ENCODE data around the gene CENPW.

The CENPW gene

DNA sequence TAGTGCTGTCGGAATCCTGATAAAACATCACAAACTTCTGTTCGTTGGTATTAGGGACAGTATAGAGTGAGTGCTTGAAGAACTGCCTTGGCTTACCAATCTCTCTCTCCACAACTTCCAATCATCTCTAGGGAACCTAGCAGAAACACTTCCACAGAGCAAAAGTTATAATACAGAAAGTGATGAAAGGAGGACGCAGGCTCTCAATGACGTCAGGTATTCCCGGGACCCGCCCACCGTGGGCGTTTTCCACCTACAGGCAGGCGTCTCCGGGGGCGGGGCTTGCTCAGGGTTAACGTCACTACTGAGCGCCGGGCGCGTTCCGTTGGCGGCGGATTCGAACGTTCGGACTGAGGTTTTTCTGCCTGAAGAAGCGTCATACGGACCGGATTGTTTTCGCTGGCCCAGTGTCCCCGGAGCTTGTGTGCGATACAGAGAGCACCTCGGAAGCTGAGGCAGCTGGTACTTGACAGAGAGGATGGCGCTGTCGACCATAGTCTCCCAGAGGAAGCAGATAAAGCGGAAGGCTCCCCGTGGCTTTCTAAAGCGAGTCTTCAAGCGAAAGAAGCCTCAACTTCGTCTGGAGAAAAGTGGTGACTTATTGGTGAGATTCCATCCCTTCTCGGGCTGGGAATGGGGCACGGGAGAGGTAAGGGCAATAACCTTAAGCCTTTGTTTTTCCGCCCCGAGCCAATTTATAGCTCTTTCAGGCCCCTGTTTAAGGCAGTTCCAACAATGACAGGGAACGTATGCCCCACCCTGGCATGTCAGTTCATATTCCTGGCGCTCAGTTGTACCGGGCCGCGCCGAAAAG is at the start of gene CENPW:
TSS of gene CENPW (plus strand) at position 320 of the 814 bp plus-strand sequence. CDS start at position 479, 159 bp downstream.
- DNase-seq, result peak; percentile 86

DNA sequence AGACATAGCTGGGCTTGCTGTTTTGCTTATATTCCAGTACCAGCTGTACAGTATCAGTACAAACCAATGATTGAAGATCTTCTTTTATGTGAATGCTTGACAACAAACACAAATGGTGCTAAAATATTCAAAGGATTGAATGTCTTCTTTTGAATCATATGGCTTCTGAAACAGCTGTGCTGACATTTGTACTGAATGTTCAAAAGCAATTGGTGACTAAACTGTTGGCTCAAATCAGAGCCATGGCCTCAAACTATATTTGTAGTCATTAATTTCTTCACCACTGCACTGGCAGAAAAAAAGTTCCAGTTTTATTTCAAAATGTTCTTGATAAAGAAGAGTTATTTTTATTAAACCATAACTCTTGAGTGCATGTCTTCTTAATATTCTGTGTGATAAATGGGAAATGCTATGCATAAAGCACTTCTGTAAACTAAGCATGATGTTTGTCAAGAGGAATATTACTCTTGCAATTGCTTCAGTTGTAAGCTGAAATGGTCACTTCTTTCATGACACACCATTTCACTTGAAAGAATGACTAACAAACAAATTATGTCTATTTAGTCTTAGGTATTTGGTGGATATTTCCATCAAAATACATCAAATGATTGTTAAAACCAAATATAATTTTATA is 45.9 kb upstream of the CENPW start:
- no peak for DNase-seq

DNA sequence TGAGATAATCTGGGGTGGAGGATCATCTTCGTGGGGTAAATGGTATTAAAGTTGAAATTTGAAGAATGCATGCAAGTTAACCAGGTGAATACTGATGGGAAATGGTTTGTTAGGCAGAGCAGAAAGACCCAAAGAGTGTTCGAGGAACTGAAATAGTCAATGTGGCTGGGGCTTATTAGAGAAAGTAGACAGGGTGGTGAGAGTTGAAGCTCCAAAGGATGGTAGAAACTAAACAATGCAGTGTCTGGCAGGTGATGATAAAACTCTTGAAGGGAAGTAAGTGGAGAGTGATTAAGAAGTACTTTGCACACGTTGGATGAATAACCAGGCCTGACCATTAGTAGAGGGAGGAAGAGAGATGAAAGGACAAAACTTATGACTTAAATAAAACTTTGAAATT is 39.8 kb upstream of the CENPW start:
- DNase-seq, result no peak

DNA sequence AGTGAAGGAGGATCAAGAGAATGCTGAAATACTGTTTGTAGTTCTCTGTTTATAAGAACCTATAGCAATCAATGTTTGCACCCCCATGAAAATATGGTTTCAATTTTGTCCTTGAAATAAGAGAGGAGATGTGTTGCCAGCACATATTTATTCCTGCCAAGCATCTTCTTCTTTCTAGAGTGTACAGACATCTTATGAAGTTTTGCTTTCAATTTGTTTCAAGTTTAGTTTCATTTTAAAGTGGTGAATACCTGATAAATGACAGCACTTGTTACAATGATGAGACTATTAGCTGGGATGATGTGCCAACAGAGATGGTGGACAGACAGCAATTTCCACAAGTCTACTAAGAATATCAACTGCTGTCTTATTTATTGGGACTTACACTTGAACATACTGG is 39.2 kb upstream of the CENPW start:
- no peak for DNase-seq

DNA sequence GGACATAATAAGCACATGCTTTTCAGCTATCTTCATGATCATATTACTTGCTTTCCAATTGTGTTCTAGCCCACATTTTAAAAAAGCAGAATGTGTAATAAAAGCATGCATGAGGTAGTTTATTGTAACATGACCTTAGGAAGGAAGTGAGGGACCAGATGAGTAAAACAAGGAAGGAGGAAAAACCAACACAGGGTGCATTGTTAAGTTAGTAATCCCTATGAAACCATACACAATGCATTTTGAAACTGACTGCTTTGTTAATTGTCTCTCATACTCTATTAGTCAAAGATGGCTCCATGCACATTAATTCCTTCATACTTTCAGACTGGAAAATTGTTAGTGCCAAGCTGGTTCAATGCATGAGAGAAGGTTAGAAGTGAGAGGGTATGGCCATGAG is 37.7 kb upstream of the CENPW start:
- no peak for DNase-seq

- DNase-seq, result no peak
These were observed 32.1 kb upstream of the CENPW start for GRCh38 chr6:126307849-126308248.

DNA sequence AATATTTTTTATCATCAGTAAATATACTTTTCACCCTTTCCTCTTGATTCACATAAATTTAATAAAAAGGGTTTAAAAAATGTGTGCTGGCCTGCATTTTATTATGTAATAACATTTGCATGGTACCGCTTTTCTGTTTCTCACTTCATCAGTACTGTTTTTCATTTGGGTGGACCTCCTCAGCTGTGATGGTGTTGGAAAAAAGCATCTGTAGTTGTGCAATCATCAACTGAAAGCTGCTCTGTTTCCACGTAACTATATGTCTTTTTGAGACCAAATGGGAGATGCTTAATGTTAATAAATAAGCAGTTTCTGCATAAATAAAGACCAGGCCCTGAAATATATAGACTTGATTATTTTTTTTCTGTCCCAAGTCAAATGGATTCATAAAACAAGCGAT is 31.6 kb upstream of the CENPW start:
- no peak for DNase-seq

DNA sequence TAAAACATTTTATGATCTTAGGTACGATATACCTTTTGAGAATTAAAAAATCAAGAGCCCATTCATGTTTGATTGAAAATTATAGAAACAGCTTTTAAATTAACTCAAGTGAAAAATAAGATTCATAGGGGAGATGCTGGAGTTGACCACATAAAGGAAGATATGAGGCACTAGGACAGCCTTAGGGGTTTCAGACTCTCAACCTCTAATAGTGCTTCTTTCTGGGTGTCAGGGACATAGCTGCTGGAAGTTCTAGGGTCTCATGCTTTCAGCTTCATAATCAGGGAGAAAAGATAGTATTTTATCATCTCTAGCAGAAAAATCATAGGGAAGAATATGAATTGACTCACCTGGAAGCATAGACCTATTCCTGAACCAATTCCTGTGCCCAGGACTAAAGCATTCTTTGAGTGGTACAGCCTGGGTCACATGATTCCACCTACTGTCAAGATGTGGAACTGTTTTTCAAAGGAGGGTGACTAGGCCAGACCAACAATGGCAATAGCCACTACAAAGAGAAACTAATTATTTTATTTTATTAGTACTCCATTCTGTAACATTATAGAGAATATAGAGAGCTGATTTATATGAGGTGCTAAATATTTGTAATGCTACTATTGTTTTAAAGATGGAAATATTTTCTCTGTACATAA is 27.8 kb upstream of the CENPW start:
- no peak for DNase-seq

DNA sequence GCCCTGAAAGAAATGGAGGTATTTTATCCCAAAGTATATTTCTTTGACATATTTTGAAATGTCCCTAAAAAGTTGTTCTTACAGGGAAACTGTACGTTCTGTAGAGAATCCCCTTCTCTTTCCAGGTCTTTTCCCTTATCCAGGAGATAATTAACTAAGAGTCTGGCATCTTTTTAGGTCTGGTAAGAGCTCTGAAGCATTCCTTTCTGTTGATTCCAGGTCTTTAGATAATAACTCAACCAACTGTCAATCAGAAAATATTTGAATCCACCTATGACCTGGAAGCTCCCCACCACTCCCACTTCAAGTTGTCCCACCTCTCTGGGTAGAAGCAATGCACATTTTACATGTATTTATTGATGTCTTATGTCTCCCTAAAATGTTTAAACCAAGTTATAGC is 26.0 kb upstream of the CENPW start:
- no peak for DNase-seq

DNA sequence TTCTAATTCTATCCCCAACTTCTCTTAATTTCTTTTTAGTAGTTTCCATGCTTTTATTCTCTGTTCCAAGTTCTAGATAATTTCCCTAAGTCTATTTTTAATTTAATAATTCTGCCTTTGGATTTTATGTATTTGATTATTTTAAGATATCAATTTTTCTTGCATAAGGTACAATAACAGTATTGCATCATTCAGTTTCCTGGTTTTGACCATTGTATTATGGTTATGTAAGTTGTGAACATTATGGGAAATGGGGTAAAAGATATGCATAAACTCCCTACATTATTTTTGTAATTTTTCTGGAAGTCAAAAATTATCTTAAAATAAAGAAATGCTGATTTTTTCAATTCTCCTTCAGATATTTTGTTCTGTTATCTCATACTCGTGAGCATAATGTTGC is 21.1 kb upstream of the CENPW start:
- no peak for DNase-seq

GRCh38 chr6:126333729-126334128 is 6.2 kb upstream of the CENPW start:
- DNase-seq, result no peak

- no peak for DNase-seq
These were observed 4.7 kb upstream of the CENPW start for GRCh38 chr6:126335210-126335609.

GRCh38 chr6:126337323-126337722 is 2.6 kb upstream of the CENPW start:
- DNase-seq, result no peak

- DNase-seq, result no peak
These were observed 1.2 kb downstream of the CENPW start for GRCh38 chr6:126341126-126341525.

- DNase-seq, result no peak
These were observed 4.3 kb downstream of the CENPW start for GRCh38 chr6:126344181-126344580.

DNA sequence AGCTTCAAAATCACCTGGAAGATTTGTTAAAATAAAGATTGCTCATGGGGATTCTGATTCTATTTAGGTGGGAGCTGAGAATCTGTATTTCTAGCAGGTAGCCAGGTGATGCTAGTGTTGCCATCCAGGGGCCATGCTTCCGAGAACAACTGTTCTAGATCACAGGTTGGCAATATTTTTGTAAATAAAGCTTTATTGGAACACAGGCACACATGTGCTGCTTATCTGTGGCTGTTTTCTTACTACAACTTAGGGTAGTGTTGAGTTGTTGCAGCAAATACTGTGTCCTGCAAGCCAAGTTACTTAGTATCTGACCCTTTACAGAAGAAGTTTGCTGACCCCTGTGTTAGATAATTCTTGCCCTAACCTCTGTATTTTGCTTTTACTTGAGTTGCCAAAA is 12.0 kb downstream of the CENPW start:
- no peak for DNase-seq

- no peak for DNase-seq
These were observed 12.6 kb downstream of the CENPW start for GRCh38 chr6:126352514-126352913.

- no peak for DNase-seq
These were observed 16.6 kb downstream of the CENPW start for GRCh38 chr6:126356526-126356925.

- DNase-seq, result no peak
These were observed 20.1 kb downstream of the CENPW start for GRCh38 chr6:126359936-126360537.

DNA sequence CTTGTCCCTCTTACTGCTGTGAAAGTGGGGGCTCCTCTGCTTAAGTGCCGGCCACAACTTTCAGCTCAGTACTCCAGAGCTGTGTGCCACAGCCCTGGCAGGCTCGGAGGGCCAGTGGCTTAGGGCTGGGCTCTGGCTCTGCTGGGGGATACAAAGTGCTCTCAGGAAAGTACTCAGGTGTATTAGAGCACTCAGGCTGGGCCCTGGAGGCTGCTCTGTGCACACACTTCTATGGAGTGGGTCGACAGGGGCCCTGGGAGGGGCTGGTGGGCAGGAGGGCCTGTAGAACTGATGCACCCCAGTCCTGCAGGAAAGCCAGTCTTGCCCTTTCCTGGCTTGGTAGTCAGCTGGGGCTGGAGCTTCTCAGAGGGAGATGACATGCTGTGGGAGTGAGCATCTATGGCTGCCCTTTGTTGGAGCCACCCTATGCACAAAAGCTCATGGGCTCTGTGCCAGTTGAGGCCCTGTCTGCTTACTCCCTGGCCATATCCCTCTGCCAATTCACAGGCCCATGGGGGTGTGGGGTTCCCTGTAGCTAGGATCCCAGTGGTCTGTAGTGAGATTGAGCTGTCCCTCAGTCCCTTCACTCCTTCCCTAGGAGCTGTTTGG is 22.0 kb downstream of the CENPW start:
- no peak for DNase-seq

- no peak for DNase-seq
These were observed 27.9 kb downstream of the CENPW start for GRCh38 chr6:126367849-126368248.

GRCh38 chr6:126372626-126373025 is 32.7 kb downstream of the CENPW start:
- no peak for DNase-seq

DNA sequence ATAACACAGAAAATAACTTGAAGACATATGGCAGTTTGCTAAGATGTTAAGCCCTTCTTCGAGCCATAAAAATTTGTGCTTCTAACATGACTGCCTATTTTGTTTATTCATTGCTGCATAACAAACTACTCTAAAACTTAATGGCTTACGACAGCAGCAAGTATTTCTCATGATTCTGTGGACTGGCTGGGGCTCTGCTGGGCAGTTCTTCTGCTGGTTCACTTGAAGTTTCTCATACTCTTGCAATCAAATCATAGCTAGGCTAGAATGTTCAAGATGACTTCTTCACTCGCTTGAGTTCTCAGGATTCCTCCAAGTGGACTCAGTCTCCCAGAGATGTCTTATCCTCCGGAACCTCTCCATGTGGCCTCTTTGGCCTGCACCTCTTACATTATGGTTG is 33.4 kb downstream of the CENPW start:
- DNase-seq, result no peak
